Neuronal stem cell (in vitro differentiated cells): ENCODE results near the gene XK.

ENCODE experiments used
- DNase-seq: peaks from one replicate; pipeline ENCODE4 v3.0.0-alpha.2; 2013; ENCODE audit warnings: low spot score
- H2AFZ ChIP-seq: one replicate; pipeline ENCODE4 v1.6.1; 2013; ENCODE audit warnings: mild to moderate bottlenecking, low read length, inconsistent platforms
- H2AK5ac ChIP-seq: 2 replicates; pipeline ENCODE4 v1.6.1; 2013; ENCODE audit warnings: low read depth, mild to moderate bottlenecking, inconsistent platforms, low read length, moderate library complexity, mixed read lengths
- H2BK120ac ChIP-seq: 2 replicates; pipeline ENCODE4 v1.6.1; 2013; ENCODE audit warnings: low read depth, mild to moderate bottlenecking, inconsistent platforms, low read length, moderate library complexity, mixed read lengths
- H2BK12ac ChIP-seq: one replicate; pipeline ENCODE4 v1.6.1; 2013; ENCODE audit warnings: low read length, inconsistent platforms
- H2BK15ac ChIP-seq: 2 replicates; pipeline ENCODE4 v1.6.1; 2013; ENCODE audit warnings: mild to moderate bottlenecking, low read length, inconsistent platforms, mixed read lengths
- H2BK5ac ChIP-seq: one replicate; pipeline ENCODE4 v1.6.1; 2013; ENCODE audit warnings: inconsistent platforms, mild to moderate bottlenecking, low read length, moderate library complexity
- H3K14ac ChIP-seq: one replicate; pipeline ENCODE4 v1.6.1; 2013; ENCODE audit warnings: low read length, inconsistent platforms
- H3K18ac ChIP-seq: 2 replicates; pipeline ENCODE4 v1.6.1; 2013; ENCODE audit warnings: low read length, inconsistent platforms
- H3K23ac ChIP-seq: 2 replicates; pipeline ENCODE4 v1.6.1; 2013; ENCODE audit warnings: low read depth, mild to moderate bottlenecking, mixed read lengths, low read length, inconsistent platforms; ENCODE audit not compliant: poor library complexity
- H3K27ac ChIP-seq: replicated peaks from 3 replicates; pipeline ENCODE4 v1.5.1; 2013; ENCODE audit warnings: low read length, inconsistent platforms
- H3K27me3 ChIP-seq, 3 experiments: 2 replicates each; pipeline ENCODE4 v1.6.1; 2013; ENCODE audit warnings: low read length in 3 of 3, mild to moderate bottlenecking in 2 of 3, inconsistent platforms in 1 of 3, low read depth in 1 of 3, mixed read lengths in 1 of 3, moderate library complexity in 1 of 3; ENCODE audit not compliant: control insufficient read depth in 3 of 3, insufficient read depth in 3 of 3
- H3K36me3 ChIP-seq, 2 donors: replicated peaks in 1 of 2; 2 replicates each; pipeline ENCODE4 v1.6.1; 2013; ENCODE audit warnings: low read length in 2 of 2; ENCODE audit not compliant: control insufficient read depth in 2 of 2, insufficient read depth in 2 of 2
- H3K4ac ChIP-seq: 2 replicates; pipeline ENCODE4 v1.6.1; 2013; ENCODE audit warnings: inconsistent platforms, mild to moderate bottlenecking, low read length, moderate library complexity
- H3K4me1 ChIP-seq, 2 donors: 1 replicate in 1 of 2; 2 replicates in 1 of 2; pipeline ENCODE4 v1.6.1; 2013; ENCODE audit warnings: low read length in 2 of 2, low read depth in 1 of 2; ENCODE audit not compliant: control insufficient read depth in 2 of 2, insufficient read depth in 1 of 2
- H3K4me2 ChIP-seq: one replicate; pipeline ENCODE4 v1.6.1; 2013; ENCODE audit warnings: mild to moderate bottlenecking, low read length, inconsistent platforms; ENCODE audit not compliant: insufficient read depth, poor library complexity, severe bottlenecking
- H3K4me3 ChIP-seq, 2 donors: 2 replicates each; pipeline ENCODE4 v1.5.1; 2013; ENCODE audit warnings: low read length in 2 of 2, mild to moderate bottlenecking in 2 of 2, inconsistent platforms in 1 of 2, moderate library complexity in 1 of 2
- H3K79me1 ChIP-seq: one replicate; pipeline ENCODE4 v1.6.1; 2013; ENCODE audit warnings: low read depth, mild to moderate bottlenecking, inconsistent platforms, low read length, moderate library complexity
- H3K9ac ChIP-seq: one replicate; pipeline ENCODE4 v1.6.1; 2013; ENCODE audit warnings: mild to moderate bottlenecking, low read depth, low read length, inconsistent platforms; ENCODE audit not compliant: poor library complexity
- H3K9me3 ChIP-seq, 2 donors: replicated peaks in 1 of 2; 2 replicates each; pipeline versions ENCODE3 to v1.6.1; 2013; ENCODE audit warnings: low read length in 2 of 2, mild to moderate bottlenecking in 2 of 2, inconsistent platforms in 1 of 2, low read depth in 1 of 2, mixed read lengths in 1 of 2, moderate library complexity in 1 of 2; ENCODE audit not compliant: control insufficient read depth in 2 of 2, insufficient read depth in 1 of 2
- H4K8ac ChIP-seq: one replicate; pipeline ENCODE4 v1.6.1; 2013; ENCODE audit warnings: low read depth, mild to moderate bottlenecking, inconsistent platforms, low read length, moderate library complexity
- H4K91ac ChIP-seq: one replicate; pipeline ENCODE4 v1.6.1; 2013; ENCODE audit warnings: low read length, low read depth, mild to moderate bottlenecking, inconsistent platforms; ENCODE audit not compliant: poor library complexity
- WGBS, 2 donors: extraction: QIAGEN DNeasy Blood & Tissue Kit; methylation state at CpG; one replicate each; pipeline ENCODE4 v1.1.7; 2013; ENCODE audit warnings: missing lambda C conversion rate in 2 of 2, mixed read lengths in 1 of 2; ENCODE audit not compliant: insufficient read length in 2 of 2, insufficient replicate concordance in 1 of 2; ENCODE audit errors: extremely low coverage in 2 of 2; 5-methylcytosine and 5-hydroxymethylcytosine counted together

XK gene

GRCh38 chrX:37679230-37679629 is 6.4 kb upstream of the XK start:
- no peak overlapping the region for H3K14ac ChIP-seq
- H4K91ac ChIP-seq, result no peak overlapping the region
- WGBS, 2 donors, result no CpG with 5 or more reads among the region's 1 CpG

GRCh38 chrX:37679888-37680287 is 5.7 kb upstream of the XK start:
- H3K36me3 ChIP-seq, result no peaks in the 10 kb centered on the region
- no peak overlapping the region for H2BK5ac ChIP-seq
- no peak overlapping the region for H3K4ac ChIP-seq
- H3K79me1 ChIP-seq, result no peaks in the 10 kb centered on the region
- no peak overlapping the region for H3K4me2 ChIP-seq
- H3K23ac ChIP-seq, result no peak overlapping the region
- no peak overlapping the region for H2AFZ ChIP-seq
- peaks cover 0 to 2% (median 0%) of the 10 kb centered on the region in 3 experiments for H3K27me3 ChIP-seq
- DNase-seq, result no peak
- no peak overlapping the region for H3K9ac ChIP-seq
- H2BK15ac ChIP-seq, result no peak overlapping the region
- H3K9me3 ChIP-seq, result no peaks in the 10 kb centered on the region
- H2BK120ac ChIP-seq, result no peak overlapping the region
- no peak overlapping the region for H2AK5ac ChIP-seq
- no peak overlapping the region for H2BK12ac ChIP-seq
- H3K4me1 ChIP-seq, result no peaks in the 10 kb centered on the region
- no CpG with 5 or more reads among the region's 1 CpG for WGBS, 2 donors
- no peak overlapping the region for H4K91ac ChIP-seq
- H3K4me3 ChIP-seq, result no peak overlapping the region
- no peak overlapping the region for H3K27ac ChIP-seq
- no peak overlapping the region for H3K14ac ChIP-seq
- no peak overlapping the region for H4K8ac ChIP-seq
- no peak overlapping the region for H3K18ac ChIP-seq

More at GRCh38 chrX:37679230-37679629, 6.4 kb upstream of the XK start:
- no peaks in the 10 kb centered on the region for H3K27me3 ChIP-seq
- no peak overlapping the region for H3K23ac ChIP-seq
- H4K8ac ChIP-seq, result no peak overlapping the region
- H3K18ac ChIP-seq, result no peak overlapping the region
- no peak overlapping the region for H3K4ac ChIP-seq
- H2AFZ ChIP-seq, result no peak overlapping the region
- no peak overlapping the region for H3K27ac ChIP-seq
- H3K79me1 ChIP-seq, result no peaks in the 10 kb centered on the region
- no peak overlapping the region for H2AK5ac ChIP-seq
- no peak overlapping the region for H2BK15ac ChIP-seq
- no peak for DNase-seq
- H3K4me2 ChIP-seq, result no peak overlapping the region
- no peaks in the 10 kb centered on the region for H3K4me1 ChIP-seq
- H2BK12ac ChIP-seq, result no peak overlapping the region
- H2BK5ac ChIP-seq, result no peak overlapping the region
- no peaks in the 10 kb centered on the region for H3K36me3 ChIP-seq
- H2BK120ac ChIP-seq, result no peak overlapping the region
- H3K4me3 ChIP-seq, result no peak overlapping the region
- H3K9me3 ChIP-seq, result no peaks in the 10 kb centered on the region
- H3K9ac ChIP-seq, result no peak overlapping the region

- H3K27ac ChIP-seq, result no peak overlapping the region
- no peaks in the 10 kb centered on the region for H3K36me3 ChIP-seq
- H2AK5ac ChIP-seq, result no peak overlapping the region
- no peak overlapping the region for H3K18ac ChIP-seq
- H3K9ac ChIP-seq, result no peak overlapping the region
- no peak overlapping the region for H2BK12ac ChIP-seq
- no peak overlapping the region for H3K4me2 ChIP-seq
- H3K4me1 ChIP-seq, result no peaks in the 10 kb centered on the region
- DNase-seq, result no peak
- no peak overlapping the region for H3K14ac ChIP-seq
- no peak overlapping the region for H2BK5ac ChIP-seq
- H3K23ac ChIP-seq, result no peak overlapping the region
- no peak overlapping the region for H2BK120ac ChIP-seq
- H3K4ac ChIP-seq, result no peak overlapping the region
- no peak overlapping the region for H2BK15ac ChIP-seq
- no peak overlapping the region for H4K91ac ChIP-seq
- no peaks in the 10 kb centered on the region for H3K79me1 ChIP-seq
- no peak overlapping the region for H2AFZ ChIP-seq
- no peaks in the 10 kb centered on the region for H3K9me3 ChIP-seq
- no peak overlapping the region for H3K4me3 ChIP-seq
- H3K27me3 ChIP-seq, result peaks cover 0 to 14% (median 8%) of the 10 kb centered on the region in 3 experiments
- no peak overlapping the region for H4K8ac ChIP-seq
Observed at GRCh38 chrX:37684426-37684825, 1.2 kb upstream of the XK start.

- no peak overlapping the region for H3K4me3 ChIP-seq
- no peaks in the 10 kb centered on the region for H3K79me1 ChIP-seq
- no peak overlapping the region for H2BK5ac ChIP-seq
- H2BK15ac ChIP-seq, result no peak overlapping the region
- H3K9ac ChIP-seq, result no peak overlapping the region
- H4K91ac ChIP-seq, result no peak overlapping the region
- no peak overlapping the region for H2AK5ac ChIP-seq
- no CpG with 5 or more reads among the region's 3 CpGs for WGBS, 2 donors
- H3K27me3 ChIP-seq, result peaks cover 0 to 14% (median 8%) of the 10 kb centered on the region in 3 experiments
- no peak overlapping the region for H3K27ac ChIP-seq
- DNase-seq, result no peak
- no peak overlapping the region for H4K8ac ChIP-seq
- H3K9me3 ChIP-seq, result no peaks in the 10 kb centered on the region
- H3K4ac ChIP-seq, result no peak overlapping the region
- H2BK120ac ChIP-seq, result no peak overlapping the region
- no peak overlapping the region for H3K18ac ChIP-seq
- H3K14ac ChIP-seq, result no peak overlapping the region
- no peak overlapping the region for H3K23ac ChIP-seq
- no peak overlapping the region for H2AFZ ChIP-seq
- no peaks in the 10 kb centered on the region for H3K4me1 ChIP-seq
- no peak overlapping the region for H2BK12ac ChIP-seq
- H3K36me3 ChIP-seq, result no peaks in the 10 kb centered on the region
- no peak overlapping the region for H3K4me2 ChIP-seq
Observed at GRCh38 chrX:37684973-37685372, 618 bp upstream of the XK start.
